GM12878 (cell line): Measurements from ENCODE around the gene PALD1.

Experiments
- CEBPZ ChIP-seq: fragments of 150-350 bp; IDR thresholded peaks from 2 replicates; pipeline ENCODE4 v1.6.1; 2016; ENCODE audit warnings: low read depth, low read length
- CTCF ChIP-seq, 3 experiments: IDR thresholded peaks in 2 of 3; conservative IDR thresholded peaks in 1 of 3; 2 replicates each; pipeline ENCODE4 v1.5.1; 2011; ENCODE audit warnings: low read depth in 3 of 3, low read length in 3 of 3, mild to moderate bottlenecking in 3 of 3, control low read depth in 2 of 3, moderate library complexity in 2 of 3, inconsistent platforms in 1 of 3, mixed read lengths in 1 of 3; ENCODE audit not compliant: control insufficient read depth in 2 of 3, insufficient read depth in 1 of 3; ENCODE audit errors: extremely low read depth in 1 of 3
- JUND ChIP-seq: IDR thresholded peaks from 2 replicates; pipeline ENCODE4 v1.6.1; 2012; ENCODE audit warnings: low read depth, mild to moderate bottlenecking, low read length, improper control_type of control experiment, moderate library complexity
- POLR2A ChIP-seq: IDR thresholded peaks from 2 replicates; pipeline ENCODE4 v1.6.1; 2011; ENCODE audit warnings: low read depth, mild to moderate bottlenecking, low read length
- POLR2AphosphoS5 ChIP-seq: IDR thresholded peaks from 2 replicates; pipeline ENCODE4 v1.6.1; 2011; ENCODE audit warnings: mild to moderate bottlenecking, low read length, inconsistent platforms
- TCF7 ChIP-seq: IDR thresholded peaks from 2 replicates; pipeline ENCODE4 v1.6.1; 2014; ENCODE audit warnings: antibody characterized with exemption, borderline replicate concordance
- YY1 ChIP-seq: IDR thresholded peaks from 2 replicates; pipeline ENCODE4 v1.6.1; 2011; ENCODE audit warnings: low read depth, mild to moderate bottlenecking, low read length
- ZBTB33 ChIP-seq: fragments of 450-650 bp; IDR thresholded peaks from 2 replicates; pipeline ENCODE4 v1.6.1; 2017; ENCODE audit warnings: mild to moderate bottlenecking

GRCh38 chr10:70496341-70497119 lies 18.0 kb downstream of the PALD1 start:
- TF ChIP-seq POLR2AphosphoS5 = no peak
- TF ChIP-seq TCF7 = no peak
- TF ChIP-seq CTCF (IDR thresholded peaks at IDR 0.05 in 2 of 3, conservative IDR thresholded peaks at IDR 0.05 in 1 of 3; ENCODE audit: control insufficient read depth in 2 of 3, extremely low read depth in 1 of 3, insufficient read depth in 1 of 3, low read depth in 3 of 3, low read length in 3 of 3) = no peak
- no peak for TF ChIP-seq POLR2A
- TF ChIP-seq JUND = no peak
- no peak for TF ChIP-seq YY1
- TF ChIP-seq ZBTB33 = no peak
- TF ChIP-seq CEBPZ = no peak
